Esophagus squamous epithelium (tissue), 5 donors: ENCODE results near the gene NCEH1. TPM values are rescaled to one million over a fixed set of nuclear protein-coding genes. Genes with fewer than 3 reads are reported as not detected.
"Not testable (repeated sequence)": the region's sequence is repeated elsewhere in the genome, so short reads cannot be mapped to it uniquely, and the experiment has no call there.

Source experiments
- DNase-seq: peaks from one replicate; lab custom pipeline; 2025; lab: John Stamatoyannopoulos, UW
- H3K27ac ChIP-seq, 4 donors: fragments of 200-600 bp; sonication (generic); one replicate each; pipeline ENCODE4 v1.5.1; 2016 to 2019; ENCODE audit warnings: mild to moderate bottlenecking in 1 of 4
- H3K27me3 ChIP-seq, 4 donors: fragments of 200-600 bp; sonication (generic); 1 replicate in 3 of 4; 2 replicates in 1 of 4; pipeline versions ENCODE4 v1.5.1 to v1.6.0; 2017 to 2021; ENCODE audit warnings: antibody characterized with exemption in 1 of 4
- H3K36me3 ChIP-seq, 3 donors: fragments of 200-600 bp; sonication (generic); one replicate each; pipeline ENCODE4 v1.5.1; 2016 to 2019
- H3K4me1 ChIP-seq, 3 donors: fragments of 200-600 bp; sonication (generic); one replicate each; pipeline ENCODE4 v1.5.1; 2017 to 2019
- H3K4me3 ChIP-seq, 4 donors: fragments of 200-600 bp; sonication (generic); 1 replicate in 3 of 4; 2 replicates in 1 of 4; pipeline ENCODE4 v1.5.1; 2016 to 2019; ENCODE audit warnings: mild to moderate bottlenecking in 2 of 4, moderate library complexity in 1 of 4
- H3K9me3 ChIP-seq, 3 donors: fragments of 200-600 bp; sonication (generic); one replicate each; pipeline ENCODE4 v1.5.1; 2016 to 2019
- CTCF ChIP-seq, 6 experiments: fragments of 450-650 bp in 4 of 6; fragments of 200-600 bp in 2 of 6; sonication (generic) in 2 of 6; IDR thresholded peaks; one replicate each; pipeline ENCODE4 v1.5.1; 2016 to 2019; ENCODE audit warnings: antibody characterized with exemption in 6 of 6, mild to moderate bottlenecking in 4 of 6, moderate library complexity in 4 of 6
- POLR2A ChIP-seq, 4 donors: fragments of 450-650 bp; IDR thresholded peaks; one replicate each; pipeline ENCODE4 v1.6.1; 2017; ENCODE audit warnings: antibody characterized with exemption in 4 of 4, mild to moderate bottlenecking in 4 of 4, moderate library complexity in 3 of 4
- WGBS, 2 donors: methylation state at CpG; one replicate each; pipeline ENCODE4 v1.1.5; 2018; 5-methylcytosine and 5-hydroxymethylcytosine counted together
- intact Hi-C: fragments of 100-400 bp; cut with DNase I; formaldehyde crosslinking; loops from one replicate; pipeline ENCODE4 v1.15.0; 2022
- total RNA-seq, 4 donors: library from RNA; depleted of rRNA; stranded (reverse); fragments of >200 nt; gene quantifications; one replicate each; pipeline ENCODE4 v1.1.0, GENCODE V29; 2016
- donor health status: DM: yes; HTN: yes; CAD: no.

Gene NCEH1
- total RNA-seq, 4 donors from 2014 or later = 2.2 to 9.1 (median 5.0) TPM

DNA sequence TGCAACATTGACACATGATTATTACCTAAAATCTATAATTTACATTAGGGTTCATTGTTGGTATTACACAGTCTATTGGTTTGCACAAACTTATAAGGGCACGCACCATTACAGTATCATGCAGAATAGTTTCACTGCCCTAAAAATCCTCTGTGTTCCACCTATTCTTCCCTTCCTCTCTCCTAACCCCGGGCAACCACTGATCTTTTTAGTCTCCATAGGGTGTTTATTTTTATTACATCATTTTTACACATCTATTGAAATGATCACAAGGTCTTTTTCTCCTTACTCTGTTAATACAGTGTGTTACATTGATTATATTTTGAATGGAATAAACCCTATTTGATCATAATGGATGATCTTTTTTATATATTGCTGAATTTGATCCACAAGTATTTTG, 24.1 kb upstream of the NCEH1 start:
- no peak overlapping the region for H3K4me3 ChIP-seq
- WGBS, 2 donors = 87% methylated on average over 2 of the region's 2 CpGs
- no peak overlapping the region for H3K27ac ChIP-seq
- no peak for DNase-seq
- TF ChIP-seq POLR2A (IDR thresholded peaks at IDR 0.05) (no peak), CTCF (IDR thresholded peaks at IDR 0.05) (no peak)
- H3K4me1 ChIP-seq = no peaks in the 10 kb centered on the region
- no peaks in the 10 kb centered on the region for H3K9me3 ChIP-seq
- intact Hi-C loops = no loop called here
- H3K36me3 ChIP-seq = no peaks in the 10 kb centered on the region
- H3K27me3 ChIP-seq = no peaks in the 10 kb centered on the region

DNA sequence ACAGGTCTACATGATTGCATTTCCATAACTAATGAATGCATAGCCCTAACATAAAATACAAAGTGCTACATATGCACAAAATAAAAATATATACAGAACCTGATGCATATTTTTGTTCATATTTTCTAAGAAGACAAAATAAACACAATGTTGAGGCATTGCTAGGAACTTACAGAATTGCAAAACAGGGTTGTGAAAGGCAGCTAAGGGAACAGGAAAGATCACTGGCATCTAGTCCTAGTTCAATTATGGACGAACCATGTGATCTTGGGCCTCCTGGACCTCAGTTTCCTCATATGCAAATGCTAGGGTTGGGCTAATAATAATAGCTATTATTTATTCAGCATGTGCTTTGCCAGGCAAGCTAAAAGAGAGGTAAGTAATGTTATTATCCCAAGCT, 15.5 kb upstream of the NCEH1 start:
- no peak for DNase-seq
- WGBS, 2 donors = 44 to 76% methylated on average over 1 of the region's 1 CpG
- no peak overlapping the region for H3K27ac ChIP-seq
- H3K36me3 ChIP-seq = no peaks in the 10 kb centered on the region
- intact Hi-C loops = no loop called here
- no peak overlapping the region for H3K4me3 ChIP-seq
- H3K4me1 ChIP-seq = peaks cover 0 to 5% (median 0%) of the 10 kb centered on the region in 3 donors
- no peaks in the 10 kb centered on the region for H3K27me3 ChIP-seq
- TF ChIP-seq CTCF (IDR thresholded peaks at IDR 0.05) (no peak), POLR2A (IDR thresholded peaks at IDR 0.05) (no peak)
- peaks cover 0 to 5% (median 0%) of the 10 kb centered on the region in 3 donors for H3K9me3 ChIP-seq

DNA sequence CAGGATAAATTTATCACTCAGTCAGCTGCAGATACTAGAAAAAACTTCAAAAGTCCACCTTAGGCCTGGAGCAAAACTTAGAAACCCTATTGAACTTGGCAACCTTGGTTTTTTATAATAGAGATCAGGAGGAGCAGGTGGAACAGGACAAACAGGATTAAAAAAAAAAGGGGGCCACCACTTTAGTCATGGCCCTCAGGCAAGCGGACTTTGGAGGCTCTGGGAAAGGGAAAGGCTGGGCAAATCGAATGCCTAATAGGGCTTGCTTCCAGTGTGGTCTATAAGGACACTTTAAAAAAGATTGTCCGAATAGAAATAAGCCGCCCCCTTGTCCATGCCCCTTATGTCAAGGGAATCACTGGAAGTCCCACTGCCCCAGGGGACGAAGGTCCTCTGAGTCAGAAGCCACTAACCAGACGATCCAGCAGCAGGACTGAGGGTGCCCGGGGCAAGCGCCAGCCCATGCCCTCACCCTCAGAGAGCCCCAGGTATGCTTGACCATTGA, 11.7 kb upstream of the NCEH1 start:
- H3K9me3 ChIP-seq, intact Hi-C loops, H3K27ac ChIP-seq, H3K4me1 ChIP-seq, H3K4me3 ChIP-seq, DNase-seq, H3K27me3 ChIP-seq, H3K36me3 ChIP-seq: not testable (repeated sequence)
- whole genome bisulfite sequencing, 2 donors = 77 to 87% methylated on average over 4 to 5 of the region's 8 CpGs

DNA sequence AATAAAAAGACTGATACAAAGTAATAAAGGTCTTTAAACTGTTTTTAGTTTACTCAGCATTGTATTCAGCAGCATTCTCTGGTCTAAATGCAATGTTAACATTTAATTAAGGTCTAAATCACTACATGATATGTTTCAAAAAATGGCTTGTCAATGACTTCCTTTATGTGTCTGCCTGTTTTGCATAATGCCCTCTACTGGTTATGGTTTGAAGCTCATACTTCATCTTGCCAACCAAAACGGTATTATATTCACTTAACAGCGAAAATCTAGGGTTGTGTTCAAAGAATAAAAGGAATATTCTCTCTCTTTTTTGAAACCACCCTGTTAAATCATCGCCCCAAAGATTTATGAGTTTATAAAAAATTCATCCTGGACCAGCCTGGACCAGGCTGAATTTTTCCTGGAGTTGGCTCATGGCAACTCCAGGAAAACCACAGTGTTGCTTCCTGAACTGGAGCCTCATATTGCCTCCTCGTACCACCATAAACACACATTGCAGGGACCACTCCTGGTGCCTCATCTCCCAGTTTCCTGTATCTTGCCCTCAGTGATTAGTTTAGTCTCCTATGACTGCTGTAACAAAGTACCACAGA, 6.7 kb upstream of the NCEH1 start:
- no peak overlapping the region for H3K4me3 ChIP-seq
- H3K36me3 ChIP-seq = no peaks in the 10 kb centered on the region
- intact Hi-C loops = no loop called here
- H3K4me1 ChIP-seq = peaks cover 0 to 6% (median 0%) of the 10 kb centered on the region in 3 donors
- TF ChIP-seq CTCF (IDR thresholded peaks at IDR 0.05) (peak in 3 of 6 experiments; percentile 15 to 41 (median 27)), POLR2A (IDR thresholded peaks at IDR 0.05) (no peak)
- 66 to 72% methylated on average over 3 to 4 of the region's 4 CpGs for WGBS, 2 donors
- no peaks in the 10 kb centered on the region for H3K9me3 ChIP-seq
- H3K27me3 ChIP-seq = no peaks in the 10 kb centered on the region
- no peak for DNase-seq
- H3K27ac ChIP-seq = no peak overlapping the region

DNA sequence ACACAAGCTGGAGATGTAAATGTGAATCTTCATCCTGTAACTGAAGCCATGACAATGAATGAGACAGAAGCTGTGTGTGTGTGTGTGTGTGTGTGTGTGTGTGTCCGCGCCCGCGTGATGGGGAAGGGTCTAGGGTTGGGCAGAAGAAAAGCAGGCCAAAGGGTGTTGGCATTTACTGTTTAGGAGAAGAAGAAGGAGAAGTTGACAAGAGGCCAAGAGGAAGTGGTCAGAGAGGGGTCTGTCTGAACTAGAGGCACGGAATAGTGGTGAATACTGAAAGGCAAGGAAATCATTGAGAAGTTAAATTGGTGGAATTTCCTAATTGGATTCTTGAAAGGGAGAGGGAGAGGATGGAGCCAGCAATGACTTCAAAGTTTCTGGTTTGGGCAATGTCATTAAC, 5.6 kb upstream of the NCEH1 start:
- DNase-seq = no peak
- H3K27ac ChIP-seq = no peak overlapping the region
- H3K9me3 ChIP-seq = no peaks in the 10 kb centered on the region
- no peak for TF ChIP-seq CTCF (IDR thresholded peaks at IDR 0.05)
- TF ChIP-seq POLR2A (IDR thresholded peaks at IDR 0.05) = no peak
- no peaks in the 10 kb centered on the region for H3K36me3 ChIP-seq
- intact Hi-C loops = no loop called here
- H3K4me3 ChIP-seq = no peak overlapping the region
- H3K27me3 ChIP-seq = no peaks in the 10 kb centered on the region
- WGBS, 2 donors = 54 to 56% methylated on average over 5 of the region's 5 CpGs
- peaks cover 0 to 6% (median 3%) of the 10 kb centered on the region in 3 donors for H3K4me1 ChIP-seq
